ACHN (cell line): ENCODE data around the gene PDP2.
A peak's percentile ranks its signal among the peaks of the same experiment; 100 is the strongest.

ENCODE experiments used
- DNase-seq: peaks from one replicate; pipeline ENCODE4 v3.0.0-alpha.2; 2015
- in situ Hi-C: cut with HindIII; loops from 2 replicates; pipeline ENCODE4 v1.10.0; 2017; ENCODE audit warnings: low sequenced_read_pairs, low pct_ligation_motif_present, low pct_unique_long_range_greater_than_20kb

PDP2 gene

GRCh38 chr16:66911801-66912200, 31.5 kb downstream of the PDP2 start:
- in situ Hi-C loops = no loop called here
- DNase-seq = no peak

GRCh38 chr16:66913081-66913480, 32.8 kb downstream of the PDP2 start:
- in situ Hi-C loops = no loop called here
- DNase-seq = no peak

- no peak for DNase-seq
- in situ Hi-C loops = no loop called here
Observed at GRCh38 chr16:66913711-66914110, 33.4 kb downstream of the PDP2 start.

- no peak for DNase-seq
- in situ Hi-C loops = no loop called here
Observed at GRCh38 chr16:66914541-66914940, 34.2 kb downstream of the PDP2 start.

GRCh38 chr16:66915041-66915440, 34.7 kb downstream of the PDP2 start:
- in situ Hi-C loops = no loop called here
- no peak for DNase-seq

GRCh38 chr16:66916518-66916917, 36.2 kb downstream of the PDP2 start:
- in situ Hi-C loops = no loop called here
- DNase-seq = no peak

GRCh38 chr16:66917741-66918140, 37.4 kb downstream of the PDP2 start:
- in situ Hi-C loops = no loop called here
- no peak for DNase-seq

GRCh38 chr16:66918355-66918754, 38.0 kb downstream of the PDP2 start:
- in situ Hi-C loops = no loop called here
- no peak for DNase-seq

GRCh38 chr16:66918803-66919568, 38.7 kb downstream of the PDP2 start, which contains the start of gene CDH16:
CDH16 (minus strand) TSS chr16:66918885; CDS start chr16:66918065, 820 bp downstream.
- in situ Hi-C loops = no loop called here
- DNase-seq = peak; percentile 93

GRCh38 chr16:66919569-66920298, 39.4 kb downstream of the PDP2 start:
- in situ Hi-C loops = no loop called here
- peak; percentile 32 for DNase-seq

- DNase-seq = peak; percentile 28
- in situ Hi-C loops = no loop called here
Observed at GRCh38 chr16:66920299-66920590, 39.9 kb downstream of the PDP2 start.

- peak; percentile 26 for DNase-seq
- in situ Hi-C loops = no loop called here
Observed at GRCh38 chr16:66920924-66921680, 40.8 kb downstream of the PDP2 start.

GRCh38 chr16:66921729-66922450, 41.6 kb downstream of the PDP2 start:
- in situ Hi-C loops = no loop called here
- DNase-seq = no peak

- in situ Hi-C loops = no loop called here
- peak; percentile 30 for DNase-seq
Observed at GRCh38 chr16:66923247-66923731, 43.0 kb downstream of the PDP2 start.

- in situ Hi-C loops = no loop called here
Observed at GRCh38 chr16:66923866-66924265, 43.6 kb downstream of the PDP2 start.

GRCh38 chr16:66924527-66925321, 44.4 kb downstream of the PDP2 start:
- DNase-seq = peak; percentile 63
- in situ Hi-C loops = no loop called here

More at GRCh38 chr16:66923866-66924265, 43.6 kb downstream of the PDP2 start:
- DNase-seq = no peak

GRCh38 chr16:66925322-66925840, 45.1 kb downstream of the PDP2 start, which contains the start of gene RRAD:
RRAD (minus strand) TSS chr16:66925535; CDS start chr16:66925179, 356 bp downstream.
- in situ Hi-C loops = no loop called here
- DNase-seq = peak; percentile 93
